ENCODE data around the gene MLYCD.

DNA sequence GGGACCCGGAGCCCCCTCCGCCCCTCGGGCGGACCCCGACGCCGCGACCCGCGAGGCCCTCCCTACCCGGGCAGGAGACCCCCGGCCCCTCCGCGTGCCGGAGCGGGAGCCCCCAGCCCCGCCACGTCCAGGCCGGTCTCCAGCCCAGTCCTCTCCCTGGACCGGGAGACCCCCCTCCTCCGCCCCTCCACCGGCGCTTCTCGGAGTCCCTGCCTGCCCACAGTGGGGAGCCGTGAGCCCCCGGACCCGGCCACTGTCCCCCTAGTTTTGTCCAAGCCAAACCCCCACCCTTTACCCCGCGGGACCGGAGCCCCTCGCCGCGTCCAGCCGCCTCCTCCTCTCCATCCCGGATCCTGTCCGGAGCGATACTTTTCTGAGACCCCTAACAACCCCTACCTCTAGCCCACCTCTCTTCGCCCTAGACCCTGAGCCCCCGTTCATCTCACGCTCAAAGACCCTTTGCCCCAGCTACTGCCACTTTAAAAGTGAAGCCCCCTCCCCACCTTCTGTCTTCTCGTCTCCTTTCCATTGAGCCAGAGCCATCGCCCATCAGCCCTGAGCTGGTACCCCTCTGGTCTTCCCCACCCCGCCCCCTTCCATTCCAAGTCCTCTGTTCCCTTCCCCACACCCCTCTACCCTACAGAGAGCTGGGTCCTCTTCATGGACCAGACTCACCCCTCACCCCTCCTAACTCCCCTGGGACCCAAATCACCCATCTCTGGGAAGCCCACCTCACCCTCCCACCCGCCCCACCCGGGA, 70.2 kb downstream of the MLYCD start:
- TF ChIP-seq, protein P1, sequence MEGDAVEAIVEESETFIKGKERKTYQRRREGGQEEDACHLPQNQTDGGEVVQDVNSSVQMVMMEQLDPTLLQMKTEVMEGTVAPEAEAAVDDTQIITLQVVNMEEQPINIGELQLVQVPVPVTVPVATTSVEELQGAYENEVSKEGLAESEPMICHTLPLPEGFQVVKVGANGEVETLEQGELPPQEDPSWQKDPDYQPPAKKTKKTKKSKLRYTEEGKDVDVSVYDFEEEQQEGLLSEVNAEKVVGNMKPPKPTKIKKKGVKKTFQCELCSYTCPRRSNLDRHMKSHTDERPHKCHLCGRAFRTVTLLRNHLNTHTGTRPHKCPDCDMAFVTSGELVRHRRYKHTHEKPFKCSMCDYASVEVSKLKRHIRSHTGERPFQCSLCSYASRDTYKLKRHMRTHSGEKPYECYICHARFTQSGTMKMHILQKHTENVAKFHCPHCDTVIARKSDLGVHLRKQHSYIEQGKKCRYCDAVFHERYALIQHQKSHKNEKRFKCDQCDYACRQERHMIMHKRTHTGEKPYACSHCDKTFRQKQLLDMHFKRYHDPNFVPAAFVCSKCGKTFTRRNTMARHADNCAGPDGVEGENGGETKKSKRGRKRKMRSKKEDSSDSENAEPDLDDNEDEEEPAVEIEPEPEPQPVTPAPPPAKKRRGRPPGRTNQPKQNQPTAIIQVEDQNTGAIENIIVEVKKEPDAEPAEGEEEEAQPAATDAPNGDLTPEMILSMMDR (IDR thresholded peaks at IDR 0.05; ENCODE audit: low read depth, low read length, missing input control) = no peak
- no peak for TF ChIP-seq YY1 (IDR thresholded peaks at IDR 0.05)
- TF ChIP-seq JUND (IDR thresholded peaks at IDR 0.05) = no peak
- no peak for TF ChIP-seq FOXA2 (IDR thresholded peaks at IDR 0.05)
- TF ChIP-seq EGR1 (IDR thresholded peaks at IDR 0.05; ENCODE audit: low read depth in 2 of 2) = no peak
- TF ChIP-seq, protein P2, sequence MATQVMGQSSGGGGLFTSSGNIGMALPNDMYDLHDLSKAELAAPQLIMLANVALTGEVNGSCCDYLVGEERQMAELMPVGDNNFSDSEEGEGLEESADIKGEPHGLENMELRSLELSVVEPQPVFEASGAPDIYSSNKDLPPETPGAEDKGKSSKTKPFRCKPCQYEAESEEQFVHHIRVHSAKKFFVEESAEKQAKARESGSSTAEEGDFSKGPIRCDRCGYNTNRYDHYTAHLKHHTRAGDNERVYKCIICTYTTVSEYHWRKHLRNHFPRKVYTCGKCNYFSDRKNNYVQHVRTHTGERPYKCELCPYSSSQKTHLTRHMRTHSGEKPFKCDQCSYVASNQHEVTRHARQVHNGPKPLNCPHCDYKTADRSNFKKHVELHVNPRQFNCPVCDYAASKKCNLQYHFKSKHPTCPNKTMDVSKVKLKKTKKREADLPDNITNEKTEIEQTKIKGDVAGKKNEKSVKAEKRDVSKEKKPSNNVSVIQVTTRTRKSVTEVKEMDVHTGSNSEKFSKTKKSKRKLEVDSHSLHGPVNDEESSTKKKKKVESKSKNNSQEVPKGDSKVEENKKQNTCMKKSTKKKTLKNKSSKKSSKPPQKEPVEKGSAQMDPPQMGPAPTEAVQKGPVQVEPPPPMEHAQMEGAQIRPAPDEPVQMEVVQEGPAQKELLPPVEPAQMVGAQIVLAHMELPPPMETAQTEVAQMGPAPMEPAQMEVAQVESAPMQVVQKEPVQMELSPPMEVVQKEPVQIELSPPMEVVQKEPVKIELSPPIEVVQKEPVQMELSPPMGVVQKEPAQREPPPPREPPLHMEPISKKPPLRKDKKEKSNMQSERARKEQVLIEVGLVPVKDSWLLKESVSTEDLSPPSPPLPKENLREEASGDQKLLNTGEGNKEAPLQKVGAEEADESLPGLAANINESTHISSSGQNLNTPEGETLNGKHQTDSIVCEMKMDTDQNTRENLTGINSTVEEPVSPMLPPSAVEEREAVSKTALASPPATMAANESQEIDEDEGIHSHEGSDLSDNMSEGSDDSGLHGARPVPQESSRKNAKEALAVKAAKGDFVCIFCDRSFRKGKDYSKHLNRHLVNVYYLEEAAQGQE (IDR thresholded peaks at IDR 0.05) = no peak

Measured in liver (tissue), 3 donors.